BLaER1 (cell line): ENCODE measurements around the gene AUTS2.

Experiments used
- H3K27ac ChIP-seq: shearing (Covaris generic); formaldehyde crosslinking; 2 replicates; pipeline ENCODE4 v1.8.1; 2022
- H3K27me3 ChIP-seq: shearing (Covaris generic); formaldehyde crosslinking; 2 replicates; pipeline ENCODE4 v1.8.1; 2022
- H3K36me3 ChIP-seq: shearing (Covaris generic); formaldehyde crosslinking; 2 replicates; pipeline ENCODE4 v1.8.1; 2022
- H3K4me1 ChIP-seq: shearing (Covaris generic); formaldehyde crosslinking; 2 replicates; pipeline ENCODE4 v1.8.1; 2022
- H3K4me2 ChIP-seq: shearing (Covaris generic); formaldehyde crosslinking; 2 replicates; pipeline ENCODE4 v1.8.1; 2022
- H3K4me3 ChIP-seq: shearing (Covaris generic); formaldehyde crosslinking; 2 replicates; pipeline ENCODE4 v1.8.1; 2022
- H3K9ac ChIP-seq: shearing (Covaris generic); formaldehyde crosslinking; 2 replicates; pipeline ENCODE4 v1.8.1; 2022
- H3K9me3 ChIP-seq: shearing (Covaris generic); formaldehyde crosslinking; 2 replicates; pipeline ENCODE4 v1.8.1; 2022
- H4K20me1 ChIP-seq: shearing (Covaris generic); formaldehyde crosslinking; 2 replicates; pipeline ENCODE4 v1.8.1; 2022
- Cebpa-rat ChIP-seq: shearing (Covaris generic); IDR thresholded peaks from 2 replicates; pipeline ENCODE4 v1.8.1; 2022

The AUTS2 gene

GRCh38 chr7:70210200-70210935, 612.1 kb downstream of the AUTS2 start:
- no peak for TF ChIP-seq Cebpa-rat

GRCh38 chr7:70210936-70211310, 612.6 kb downstream of the AUTS2 start:
- H3K4me2 ChIP-seq: no peak overlapping the region

More at GRCh38 chr7:70210200-70210935, 612.1 kb downstream of the AUTS2 start:
- Histone ChIP-seq H3K27me3 (no peaks in the 10 kb centered on the region), H3K36me3 (no peaks in the 10 kb centered on the region), H4K20me1 (no peaks in the 10 kb centered on the region), H3K4me3 (no peak overlapping the region), H3K4me1 (peaks cover 9% of the 10 kb centered on the region; the same call in 1 of the 2 replicates), H3K9ac (no peak overlapping the region), H3K4me2 (no peak overlapping the region), H3K9me3 (no peaks in the 10 kb centered on the region), H3K27ac (no peak overlapping the region)

GRCh38 chr7:70212281-70212680, 614.0 kb downstream of the AUTS2 start:
- H4K20me1 ChIP-seq: no peaks in the 10 kb centered on the region
- H3K27ac ChIP-seq: no peak overlapping the region
- H3K9me3 ChIP-seq: no peaks in the 10 kb centered on the region
- TF ChIP-seq Cebpa-rat: no peak
- H3K9ac ChIP-seq: no peak overlapping the region
- no peaks in the 10 kb centered on the region for H3K36me3 ChIP-seq
- no peaks in the 10 kb centered on the region for H3K27me3 ChIP-seq
- no peak overlapping the region for H3K4me3 ChIP-seq
- H3K4me2 ChIP-seq: no peak overlapping the region
- peaks cover 13% of the 10 kb centered on the region for H3K4me1 ChIP-seq

More at GRCh38 chr7:70210936-70211310, 612.6 kb downstream of the AUTS2 start:
- Histone ChIP-seq H3K27me3 (no peaks in the 10 kb centered on the region), H4K20me1 (no peaks in the 10 kb centered on the region), H3K36me3 (no peaks in the 10 kb centered on the region), H3K4me1 (peaks cover 9% of the 10 kb centered on the region; the same call in 1 of the 2 replicates), H3K9me3 (no peaks in the 10 kb centered on the region), H3K27ac (no peak overlapping the region), H3K4me3 (no peak overlapping the region), H3K9ac (no peak overlapping the region)
- TF ChIP-seq Cebpa-rat: no peak

GRCh38 chr7:70214071-70214470, 615.8 kb downstream of the AUTS2 start:
- Histone ChIP-seq H3K4me3 (no peak overlapping the region), H3K4me2 (no peak overlapping the region), H3K9ac (no peak overlapping the region), H3K27ac (no peak overlapping the region), H3K36me3 (peaks cover 6% of the 10 kb centered on the region), H3K27me3 (no peaks in the 10 kb centered on the region), H3K4me1 (peaks cover 20% of the 10 kb centered on the region), H4K20me1 (no peaks in the 10 kb centered on the region), H3K9me3 (no peaks in the 10 kb centered on the region)
- TF ChIP-seq Cebpa-rat: no peak

- H3K27me3 ChIP-seq: no peaks in the 10 kb centered on the region
- H3K27ac ChIP-seq: no peak overlapping the region
- H3K4me2 ChIP-seq: no peak overlapping the region
- peaks cover 6% of the 10 kb centered on the region for H3K36me3 ChIP-seq
- no peak overlapping the region for H3K9ac ChIP-seq
- peaks cover 20% of the 10 kb centered on the region for H3K4me1 ChIP-seq
- H4K20me1 ChIP-seq: no peaks in the 10 kb centered on the region
- no peak overlapping the region for H3K4me3 ChIP-seq
- TF ChIP-seq Cebpa-rat: no peak
- no peaks in the 10 kb centered on the region for H3K9me3 ChIP-seq
These were observed 617.2 kb downstream of the AUTS2 start for GRCh38 chr7:70215491-70215890.

- TF ChIP-seq Cebpa-rat: no peak
- no peak overlapping the region for H3K4me2 ChIP-seq
These were observed 619.3 kb downstream of the AUTS2 start for GRCh38 chr7:70217571-70217970.

GRCh38 chr7:70218006-70218405, 619.7 kb downstream of the AUTS2 start:
- no peaks in the 10 kb centered on the region for H3K27me3 ChIP-seq
- peaks cover 6% of the 10 kb centered on the region for H3K36me3 ChIP-seq
- no peaks in the 10 kb centered on the region for H3K9me3 ChIP-seq
- no peaks in the 10 kb centered on the region for H4K20me1 ChIP-seq
- H3K4me1 ChIP-seq: peaks cover 20% of the 10 kb centered on the region
- no peak for TF ChIP-seq Cebpa-rat
- H3K27ac ChIP-seq: no peak overlapping the region
- H3K4me3 ChIP-seq: no peak overlapping the region
- H3K9ac ChIP-seq: no peak overlapping the region
- H3K4me2 ChIP-seq: no peak overlapping the region

More at GRCh38 chr7:70217571-70217970, 619.3 kb downstream of the AUTS2 start:
- H3K27ac ChIP-seq: no peak overlapping the region
- H3K4me1 ChIP-seq: peaks cover 20% of the 10 kb centered on the region
- no peak overlapping the region for H3K9ac ChIP-seq
- no peaks in the 10 kb centered on the region for H4K20me1 ChIP-seq
- no peak overlapping the region for H3K4me3 ChIP-seq
- H3K27me3 ChIP-seq: no peaks in the 10 kb centered on the region
- H3K36me3 ChIP-seq: peaks cover 6% of the 10 kb centered on the region
- H3K9me3 ChIP-seq: no peaks in the 10 kb centered on the region

GRCh38 chr7:70219061-70219460, 620.8 kb downstream of the AUTS2 start:
- TF ChIP-seq Cebpa-rat: no peak

GRCh38 chr7:70229242-70229641, 631.0 kb downstream of the AUTS2 start:
- Histone ChIP-seq H3K4me1 (no peaks in the 10 kb centered on the region), H3K27ac (no peak overlapping the region), H4K20me1 (no peaks in the 10 kb centered on the region)

More at GRCh38 chr7:70219061-70219460, 620.8 kb downstream of the AUTS2 start:
- Histone ChIP-seq H3K27me3 (no peaks in the 10 kb centered on the region), H3K4me3 (no peak overlapping the region), H3K9me3 (no peaks in the 10 kb centered on the region), H3K4me2 (no peak overlapping the region), H3K4me1 (peaks cover 11% of the 10 kb centered on the region), H3K27ac (no peak overlapping the region), H3K36me3 (peaks cover 6% of the 10 kb centered on the region), H3K9ac (no peak overlapping the region), H4K20me1 (no peaks in the 10 kb centered on the region)

GRCh38 chr7:70230761-70231160, 632.5 kb downstream of the AUTS2 start:
- TF ChIP-seq Cebpa-rat: no peak
- no peak overlapping the region for H3K27ac ChIP-seq
- no peaks in the 10 kb centered on the region for H4K20me1 ChIP-seq
- no peaks in the 10 kb centered on the region for H3K27me3 ChIP-seq
- H3K9me3 ChIP-seq: peaks cover 23% of the 10 kb centered on the region; the same call in 1 of the 2 replicates
- peaks cover 14% of the 10 kb centered on the region; the same call in 1 of the 2 replicates for H3K36me3 ChIP-seq
- H3K9ac ChIP-seq: no peak overlapping the region
- H3K4me2 ChIP-seq: no peak overlapping the region
- H3K4me1 ChIP-seq: no peaks in the 10 kb centered on the region
- H3K4me3 ChIP-seq: no peak overlapping the region

More at GRCh38 chr7:70229242-70229641, 631.0 kb downstream of the AUTS2 start:
- Histone ChIP-seq H3K4me3 (no peak overlapping the region), H3K9ac (no peak overlapping the region), H3K4me2 (no peak overlapping the region), H3K27me3 (no peaks in the 10 kb centered on the region), H3K36me3 (peaks cover 7% of the 10 kb centered on the region; the same call in 1 of the 2 replicates), H3K9me3 (peaks cover 23% of the 10 kb centered on the region; the same call in 1 of the 2 replicates)
- TF ChIP-seq Cebpa-rat: no peak
